Fibroblast of pulmonary artery (primary cell): ENCODE results near the gene TTC9C.
"Not testable (repeated sequence)": the region's sequence is repeated elsewhere in the genome, so short reads cannot be mapped to it uniquely, and the experiment has no call there.

ENCODE experiments used
- DNase-seq: peaks from one replicate; pipeline ENCODE4 v3.0.0-alpha.2; 2010; ENCODE audit warnings: low read depth
- H3K4me3 ChIP-seq: replicated peaks from 2 replicates; pipeline ENCODE4 v1.5.1; 2011; ENCODE audit warnings: low read depth, mild to moderate bottlenecking, control low read depth, low read length, moderate library complexity
- TF ChIP-seq, protein P1 (sequence below): IDR thresholded peaks from 2 replicates; pipeline ENCODE4 v1.5.1; 2011; ENCODE audit warnings: mild to moderate bottlenecking, control low read depth, low read length, inconsistent platforms; ENCODE audit errors: missing control alignments

TTC9C gene

DNA sequence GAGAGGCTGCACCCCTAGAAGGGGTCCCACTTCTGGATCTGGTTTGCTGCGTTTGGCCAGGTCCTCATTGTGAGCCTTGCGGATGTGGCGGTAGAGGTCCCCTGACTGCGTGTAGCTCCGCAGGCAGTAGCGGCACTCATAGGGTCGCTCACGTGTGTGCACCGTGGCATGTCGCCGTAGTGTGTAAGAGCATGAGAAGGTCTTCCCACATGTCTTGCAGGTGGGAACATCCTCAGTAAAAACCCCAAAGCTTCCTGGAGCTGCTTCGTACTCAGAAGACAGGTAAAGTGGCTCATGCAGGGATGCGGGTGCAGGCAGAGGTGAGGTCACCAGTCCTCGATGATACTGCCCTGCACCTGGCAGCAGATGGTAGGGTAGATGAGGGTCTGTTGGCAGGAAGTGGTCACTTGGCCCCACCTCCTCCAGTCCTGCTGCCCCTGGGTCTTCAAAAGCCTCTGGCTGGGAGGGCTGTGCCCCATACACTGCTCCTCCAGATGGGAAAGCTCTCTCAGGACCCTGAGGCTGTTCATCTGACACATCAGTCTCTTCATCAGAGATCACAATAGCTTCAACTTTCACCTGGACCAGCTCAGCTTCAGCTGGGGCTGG is 24.0 kb downstream of the TTC9C start:
- H3K4me3 ChIP-seq: no peak overlapping the region
- TF ChIP-seq, protein P1, sequence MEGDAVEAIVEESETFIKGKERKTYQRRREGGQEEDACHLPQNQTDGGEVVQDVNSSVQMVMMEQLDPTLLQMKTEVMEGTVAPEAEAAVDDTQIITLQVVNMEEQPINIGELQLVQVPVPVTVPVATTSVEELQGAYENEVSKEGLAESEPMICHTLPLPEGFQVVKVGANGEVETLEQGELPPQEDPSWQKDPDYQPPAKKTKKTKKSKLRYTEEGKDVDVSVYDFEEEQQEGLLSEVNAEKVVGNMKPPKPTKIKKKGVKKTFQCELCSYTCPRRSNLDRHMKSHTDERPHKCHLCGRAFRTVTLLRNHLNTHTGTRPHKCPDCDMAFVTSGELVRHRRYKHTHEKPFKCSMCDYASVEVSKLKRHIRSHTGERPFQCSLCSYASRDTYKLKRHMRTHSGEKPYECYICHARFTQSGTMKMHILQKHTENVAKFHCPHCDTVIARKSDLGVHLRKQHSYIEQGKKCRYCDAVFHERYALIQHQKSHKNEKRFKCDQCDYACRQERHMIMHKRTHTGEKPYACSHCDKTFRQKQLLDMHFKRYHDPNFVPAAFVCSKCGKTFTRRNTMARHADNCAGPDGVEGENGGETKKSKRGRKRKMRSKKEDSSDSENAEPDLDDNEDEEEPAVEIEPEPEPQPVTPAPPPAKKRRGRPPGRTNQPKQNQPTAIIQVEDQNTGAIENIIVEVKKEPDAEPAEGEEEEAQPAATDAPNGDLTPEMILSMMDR: no peak
- no peak for DNase-seq

DNA sequence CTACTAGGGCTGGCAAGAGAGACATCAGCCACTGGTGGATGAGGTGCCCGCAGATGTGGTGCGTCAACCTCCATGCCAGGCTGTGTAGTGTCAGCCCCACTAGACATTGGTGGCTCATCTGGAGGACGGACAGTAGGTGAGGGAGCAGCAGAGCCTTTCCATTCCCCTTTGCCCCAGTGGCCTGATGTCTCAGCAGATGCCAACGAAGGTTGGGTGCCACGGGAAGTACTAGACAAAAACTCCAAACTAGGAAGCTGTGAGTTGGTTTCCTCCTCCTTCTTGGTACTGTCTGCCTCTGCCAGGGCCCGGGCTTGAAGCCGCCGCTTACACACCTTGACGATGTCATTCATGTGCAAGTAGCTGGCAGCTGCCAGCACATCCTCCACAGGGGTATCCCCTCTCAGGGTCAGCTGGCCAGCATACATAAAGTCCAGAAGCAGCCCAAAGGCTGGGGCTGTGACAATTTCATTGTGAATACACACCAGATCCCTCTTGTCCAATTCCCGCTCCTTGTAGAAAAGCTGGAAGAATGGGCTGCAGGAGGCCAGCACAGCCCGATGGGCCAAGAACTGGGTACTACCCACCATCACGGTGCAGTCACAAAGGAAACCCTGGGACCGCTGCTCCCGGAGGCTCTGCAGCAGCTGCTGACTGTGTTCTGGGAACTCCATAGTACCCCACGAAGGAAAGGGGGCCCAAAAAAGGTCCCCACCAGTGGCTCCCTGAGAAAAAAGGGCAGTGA is 24.9 kb downstream of the TTC9C start:
- H3K4me3 ChIP-seq: peak overlapping the region; percentile 95
- DNase-seq: no peak
- TF ChIP-seq, protein P1: no peak

DNA sequence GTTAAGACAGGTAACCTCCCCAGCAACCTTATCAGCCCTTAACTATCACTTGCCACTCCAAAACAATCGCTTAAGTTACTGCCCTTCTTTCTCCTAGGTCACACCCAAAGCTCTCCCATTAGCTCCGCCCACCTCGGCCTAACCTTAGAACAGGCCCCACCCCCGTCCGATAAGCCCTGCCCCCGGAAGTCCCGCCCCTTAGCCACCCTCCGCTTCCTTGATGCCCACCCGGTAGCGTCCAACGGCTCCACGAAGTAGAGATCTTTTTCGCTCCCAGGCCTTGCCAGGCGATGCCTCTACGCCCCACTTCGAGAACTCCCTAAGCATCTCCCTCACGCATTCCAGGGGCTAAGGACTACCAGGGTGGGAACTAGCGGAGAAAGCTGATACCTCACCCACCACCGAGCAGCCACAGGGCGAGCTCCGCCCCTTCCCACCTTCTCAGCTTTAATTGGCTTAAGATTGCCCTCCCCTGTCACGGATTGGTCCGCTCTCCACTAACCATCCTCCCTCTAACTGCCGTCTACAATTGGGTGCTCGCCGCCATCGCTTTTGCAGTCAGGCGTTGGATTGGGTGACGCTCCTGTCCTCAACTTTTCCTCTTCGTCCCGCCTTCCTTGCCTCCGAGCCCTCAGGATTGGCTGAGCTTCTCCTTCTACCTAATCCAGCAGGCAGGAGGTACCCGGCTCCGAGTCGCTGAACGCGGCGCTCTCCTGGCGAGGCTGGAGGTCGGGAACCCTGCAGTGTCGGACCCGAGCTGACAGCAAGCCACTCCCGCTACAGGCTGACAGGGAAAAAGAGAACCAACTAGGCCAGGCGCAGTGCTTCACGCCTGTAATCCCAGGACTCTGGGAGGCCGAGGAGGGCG is 25.7 kb downstream of the TTC9C start, which contains the start of gene ZBTB3:
TSS of gene ZBTB3 (minus strand) at position 425 of the 868 bp plus-strand sequence. CDS start 496 bp downstream, outside the sequence.
- H3K4me3 ChIP-seq: peak within 1 kb of the TSS; percentile 95
- TF ChIP-seq, protein P1: no peak
- DNase-seq: peak; percentile 100

DNA sequence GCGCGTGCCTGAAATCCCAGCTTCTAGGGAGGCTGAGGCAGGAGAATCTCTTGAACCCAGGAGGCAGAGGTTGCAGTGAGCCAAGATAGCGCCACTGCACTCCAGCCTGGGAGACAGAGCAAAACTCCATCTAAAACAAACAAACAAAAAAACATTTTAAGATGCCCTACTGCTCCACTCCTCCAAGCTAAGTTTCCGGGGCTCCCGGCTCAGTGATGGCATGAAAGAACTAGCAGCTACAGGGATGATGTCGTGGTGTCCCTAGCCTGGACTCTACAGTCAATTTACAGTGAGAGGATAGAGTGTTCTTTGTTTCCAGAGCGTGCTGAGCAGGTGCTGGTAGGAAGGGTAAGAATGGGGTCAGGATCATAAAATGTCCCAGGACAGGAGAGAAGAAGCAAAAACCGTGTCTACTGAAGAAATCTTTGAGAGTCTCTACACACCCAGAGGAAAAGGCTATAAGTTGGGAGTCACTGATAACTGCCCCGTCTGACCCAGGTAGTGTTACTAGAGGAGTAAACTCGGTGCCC is 26.9 kb downstream of the TTC9C start:
- DNase-seq: no peak
- no peak overlapping the region for H3K4me3 ChIP-seq
- TF ChIP-seq, protein P1: no peak

DNA sequence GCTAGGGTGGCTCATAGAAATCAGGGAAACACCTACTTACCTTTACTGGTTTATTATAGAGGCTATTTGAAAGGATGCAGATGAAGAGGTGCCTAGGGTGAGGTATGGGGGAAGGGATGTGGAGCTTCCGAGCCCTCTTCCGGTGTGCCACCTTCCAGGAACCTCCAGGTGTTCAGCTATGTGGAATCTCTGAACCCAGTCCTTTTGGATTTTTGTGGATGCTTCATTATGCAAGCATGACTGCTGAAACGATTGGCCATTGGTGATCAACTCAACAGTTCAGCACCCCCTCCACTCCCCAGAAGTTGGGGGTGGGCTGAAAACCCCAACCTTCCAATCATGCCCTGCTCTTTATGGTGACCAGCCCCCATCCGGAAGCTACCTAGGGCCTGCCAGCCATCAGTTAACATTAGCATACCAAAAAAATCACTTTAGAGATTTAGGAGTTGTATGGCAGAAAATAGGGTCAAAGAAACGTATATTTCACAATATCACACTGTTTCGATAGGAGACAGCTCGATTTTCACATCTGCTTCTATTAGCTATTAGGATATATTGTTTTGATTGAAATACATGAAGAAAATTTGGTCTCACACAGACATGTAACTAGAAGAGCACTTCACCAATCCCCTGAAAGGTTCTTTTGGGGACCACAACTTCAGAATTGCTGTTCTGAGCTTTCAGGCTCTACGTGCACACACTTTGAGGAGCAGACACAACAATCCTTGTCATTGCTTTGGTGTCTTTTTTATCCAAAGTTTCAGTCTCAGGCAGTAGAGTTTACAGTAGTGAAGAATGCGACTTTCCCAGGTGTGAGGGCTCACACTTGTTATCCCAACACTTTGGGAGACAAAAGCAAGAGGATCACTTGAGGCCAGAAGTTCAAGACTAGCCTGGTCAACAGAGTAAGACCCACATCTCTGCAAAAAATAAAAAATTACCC is 29.8 kb downstream of the TTC9C start:
- H3K4me3 ChIP-seq: no peak overlapping the region
- TF ChIP-seq, protein P1: no peak
- no peak for DNase-seq

DNA sequence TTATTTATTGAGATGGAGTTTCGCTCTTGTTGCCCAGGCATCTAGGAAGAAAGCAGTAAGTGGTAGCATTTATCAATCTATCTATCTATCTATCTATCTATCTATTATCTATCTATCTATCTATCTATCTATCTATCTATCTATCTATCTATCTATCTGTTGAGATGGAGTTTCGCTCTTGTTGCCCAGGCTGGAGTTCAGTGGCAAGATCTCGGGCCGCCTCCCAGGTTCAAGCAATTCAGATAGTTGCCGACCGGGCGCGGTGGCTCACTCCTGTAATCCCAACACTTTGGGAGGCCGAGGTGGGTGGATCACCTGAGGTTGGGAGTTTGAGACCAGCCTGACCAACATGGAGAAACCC is 32.6 kb downstream of the TTC9C start:
- DNase-seq, H3K4me3 ChIP-seq: not testable (repeated sequence)
